DOHH2 (cell line): ENCODE data around the gene EML1.

Source experiments
- CTCF ChIP-seq: fragments of 200-600 bp; sonication (generic); IDR thresholded peaks from one replicate; pipeline ENCODE4 v1.5.1; 2014; ENCODE audit warnings: antibody characterized with exemption, mild to moderate bottlenecking, low read depth, low read length; ENCODE audit not compliant: poor library complexity, severe bottlenecking
- EZH2phosphoT487 ChIP-seq: fragments of 200-600 bp; sonication (generic); IDR thresholded peaks from 2 replicates; pipeline ENCODE4 v1.6.1; 2017; ENCODE audit warnings: borderline replicate concordance, mild to moderate bottlenecking, antibody characterized with exemption, low read length, moderate library complexity, mixed read lengths

- TF ChIP-seq CTCF (no peak), EZH2phosphoT487 (no peak)
These were observed 175.7 kb downstream of the EML1 start for GRCh38 chr14:99968941-99969340.
